Ovary (tissue), 3 donors: ENCODE results near the gene MOV10.

Source experiments
- CTCF ChIP-seq, 3 donors: fragments of 450-650 bp in 2 of 3; fragments of 200-600 bp in 1 of 3; IDR thresholded peaks; one replicate each; pipeline versions ENCODE4 v1.5.1 to v1.8.0; 2016 to 2022; ENCODE audit warnings: antibody characterized with exemption in 3 of 3, mild to moderate bottlenecking in 1 of 3
- EP300 ChIP-seq: sonication (generic); formaldehyde crosslinking; IDR thresholded peaks from one replicate; pipeline ENCODE4 v1.6.1; 2017; ENCODE audit warnings: antibody characterized with exemption
- POLR2A ChIP-seq: fragments of 450-650 bp; IDR thresholded peaks from one replicate; pipeline ENCODE4 v1.6.1; 2017; ENCODE audit warnings: antibody characterized with exemption, mild to moderate bottlenecking, moderate library complexity
- donor health status: DM: no; HTN: no; CAD: no.

GRCh38 chr1:112689842-112690237 lies 15.4 kb downstream of the MOV10 start:
- TF ChIP-seq EP300: no peak
- no peak for TF ChIP-seq CTCF (IDR thresholded peaks at IDR 0.05)
- no peak for TF ChIP-seq POLR2A
